Esophagus squamous epithelium (tissue), 5 donors: ENCODE measurements around the gene AGT. TPM values are rescaled to one million over a fixed set of nuclear protein-coding genes. Genes with fewer than 3 reads are reported as not detected.

ENCODE experiments used
- DNase-seq: peaks from one replicate; lab custom pipeline; 2025; lab: John Stamatoyannopoulos, UW
- H3K27ac ChIP-seq, 4 donors: fragments of 200-600 bp; sonication (generic); one replicate each; pipeline ENCODE4 v1.5.1; 2016 to 2019; ENCODE audit warnings: mild to moderate bottlenecking in 1 of 4
- H3K27me3 ChIP-seq, 4 donors: fragments of 200-600 bp; sonication (generic); 1 replicate in 3 of 4; 2 replicates in 1 of 4; pipeline versions ENCODE4 v1.5.1 to v1.6.0; 2017 to 2021; ENCODE audit warnings: antibody characterized with exemption in 1 of 4
- H3K36me3 ChIP-seq, 3 donors: fragments of 200-600 bp; sonication (generic); one replicate each; pipeline ENCODE4 v1.5.1; 2016 to 2019
- H3K4me1 ChIP-seq, 3 donors: fragments of 200-600 bp; sonication (generic); one replicate each; pipeline ENCODE4 v1.5.1; 2017 to 2019
- H3K4me3 ChIP-seq, 4 donors: fragments of 200-600 bp; sonication (generic); 1 replicate in 3 of 4; 2 replicates in 1 of 4; pipeline ENCODE4 v1.5.1; 2016 to 2019; ENCODE audit warnings: mild to moderate bottlenecking in 2 of 4, moderate library complexity in 1 of 4
- H3K9me3 ChIP-seq, 3 donors: fragments of 200-600 bp; sonication (generic); one replicate each; pipeline ENCODE4 v1.5.1; 2016 to 2019
- CTCF ChIP-seq, 6 experiments: fragments of 450-650 bp in 4 of 6; fragments of 200-600 bp in 2 of 6; sonication (generic) in 2 of 6; IDR thresholded peaks; one replicate each; pipeline ENCODE4 v1.5.1; 2016 to 2019; ENCODE audit warnings: antibody characterized with exemption in 6 of 6, mild to moderate bottlenecking in 4 of 6, moderate library complexity in 4 of 6
- POLR2A ChIP-seq, 4 donors: fragments of 450-650 bp; IDR thresholded peaks; one replicate each; pipeline ENCODE4 v1.6.1; 2017; ENCODE audit warnings: antibody characterized with exemption in 4 of 4, mild to moderate bottlenecking in 4 of 4, moderate library complexity in 3 of 4
- WGBS, 2 donors: methylation state at CpG; one replicate each; pipeline ENCODE4 v1.1.5; 2018; 5-methylcytosine and 5-hydroxymethylcytosine counted together
- intact Hi-C: fragments of 100-400 bp; cut with DNase I; formaldehyde crosslinking; loops from one replicate; pipeline ENCODE4 v1.15.0; 2022
- total RNA-seq, 4 donors: library from RNA; depleted of rRNA; stranded (reverse); fragments of >200 nt; gene quantifications; one replicate each; pipeline ENCODE4 v1.1.0, GENCODE V29; 2016
- donor health status: DM: yes; HTN: yes; CAD: no.

Gene AGT
- total RNA-seq, 4 donors from 2014 or later, result 0.21 to 0.95 (median 0.40) TPM; not detected in 1

DNA sequence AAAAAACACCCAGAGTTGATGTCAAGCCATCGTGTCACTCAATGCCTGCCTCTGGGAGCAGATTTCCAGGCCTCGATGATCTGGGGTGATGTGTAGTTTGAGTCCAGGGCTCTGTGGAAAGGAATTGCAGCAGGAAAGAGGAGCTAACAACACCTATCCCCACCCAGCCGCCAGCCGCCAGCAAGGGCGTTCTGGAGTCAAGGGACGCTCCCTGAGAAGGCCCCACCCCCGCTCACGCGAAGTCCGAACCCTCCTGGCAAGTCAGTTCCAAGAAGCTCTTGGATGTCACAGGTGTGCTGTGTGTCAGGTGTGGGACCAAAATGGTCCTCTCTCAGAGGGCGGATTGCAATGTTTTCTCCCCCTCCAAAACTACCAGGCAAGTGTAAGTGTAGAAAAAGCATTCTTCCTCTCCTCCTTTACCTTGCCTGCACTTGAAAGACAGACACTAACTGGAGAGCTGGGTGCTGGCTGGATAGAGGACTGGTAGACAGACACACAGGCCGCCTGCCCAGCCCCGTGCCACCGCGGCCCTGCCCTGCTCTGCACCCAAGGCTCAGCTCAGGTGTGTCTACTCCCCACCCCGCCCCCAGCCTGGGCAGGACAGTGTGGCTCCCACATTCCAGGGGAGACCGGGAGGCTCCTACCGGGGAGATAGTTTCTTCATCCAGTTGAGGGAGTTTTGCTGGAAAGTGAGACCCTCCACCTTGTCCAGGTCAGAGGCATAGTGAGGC, 8.5 kb downstream of the AGT start:
- no peak overlapping the region for H3K27ac ChIP-seq
- H3K27me3 ChIP-seq, result peaks cover 0 to 7% (median 0%) of the 10 kb centered on the region in 4 donors
- intact Hi-C loops, result no loop called here
- WGBS, 2 donors, result 82 to 95% methylated on average over 3 to 6 of the region's 18 CpGs
- no peak overlapping the region for H3K4me3 ChIP-seq
- H3K9me3 ChIP-seq, result no peaks in the 10 kb centered on the region
- no peaks in the 10 kb centered on the region for H3K36me3 ChIP-seq
- no peak for DNase-seq
- no peaks in the 10 kb centered on the region for H3K4me1 ChIP-seq
- TF ChIP-seq POLR2A (IDR thresholded peaks at IDR 0.05) (no peak), CTCF (IDR thresholded peaks at IDR 0.05) (no peak)

DNA sequence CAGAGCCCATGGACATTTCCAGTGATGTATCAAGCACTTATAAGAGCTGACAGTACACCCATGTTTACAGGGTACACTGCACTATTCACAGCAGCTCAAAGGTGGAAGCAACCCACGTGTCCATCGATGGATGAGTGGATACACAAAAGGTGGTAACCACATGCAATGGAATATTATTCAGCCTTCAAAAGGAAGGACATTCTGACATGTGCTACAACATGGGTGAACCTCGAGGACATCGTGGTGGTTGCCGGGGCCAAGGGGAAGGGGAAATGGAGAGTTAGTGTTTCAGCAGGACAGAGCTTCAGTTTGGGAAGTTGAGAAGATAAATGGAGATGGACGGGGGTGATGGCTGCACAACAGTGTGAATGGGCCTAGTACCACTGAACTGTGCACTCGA, 9.1 kb downstream of the AGT start:
- Histone ChIP-seq H3K4me3 (no peak overlapping the region), H3K27me3 (peaks cover 0 to 7% (median 0%) of the 10 kb centered on the region in 4 donors), H3K36me3 (no peaks in the 10 kb centered on the region), H3K9me3 (no peaks in the 10 kb centered on the region), H3K4me1 (no peaks in the 10 kb centered on the region), H3K27ac (no peak overlapping the region)
- 80 to 92% methylated on average over 7 of the region's 7 CpGs for WGBS, 2 donors
- intact Hi-C loops, result no loop called here
- TF ChIP-seq CTCF (IDR thresholded peaks at IDR 0.05), result no peak
- DNase-seq, result no peak

DNA sequence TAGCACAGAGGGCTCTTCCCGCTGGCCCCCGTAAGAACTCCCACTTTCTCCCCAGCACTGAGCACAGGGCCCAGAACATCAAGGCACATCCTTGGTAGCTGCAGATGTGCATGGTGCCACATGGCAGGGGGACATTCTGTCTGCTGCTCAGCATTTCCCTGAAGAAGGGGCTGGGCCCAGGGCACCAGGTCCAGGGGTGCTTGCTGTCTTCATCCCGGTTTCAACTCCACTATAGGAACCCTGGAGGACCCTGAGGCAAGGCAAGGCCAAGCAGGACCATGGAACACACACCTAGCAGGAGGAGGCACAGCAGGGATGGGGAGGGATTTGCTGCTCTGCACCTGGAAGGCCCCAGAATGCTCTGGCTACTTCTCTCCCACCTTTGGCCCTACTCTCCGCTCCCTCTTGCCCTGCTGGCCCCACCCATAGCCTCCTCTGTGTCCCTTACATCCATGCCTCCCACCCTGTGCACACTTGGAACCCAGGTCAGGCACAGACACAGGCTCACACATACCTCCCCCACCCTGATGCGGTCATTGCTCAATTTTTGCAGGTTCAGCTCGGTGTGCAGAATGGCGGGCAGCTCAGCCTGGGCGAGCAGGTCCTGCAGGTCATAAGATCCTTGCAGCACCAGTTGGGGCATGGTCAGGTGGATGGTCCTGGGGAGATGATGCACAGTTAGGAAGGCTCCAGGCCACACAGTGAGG, 10.1 kb downstream of the AGT start:
- WGBS, 2 donors, result 74 to 100% methylated on average over 6 to 8 of the region's 8 CpGs
- no peaks in the 10 kb centered on the region for H3K36me3 ChIP-seq
- no peaks in the 10 kb centered on the region for H3K4me1 ChIP-seq
- TF ChIP-seq POLR2A (IDR thresholded peaks at IDR 0.05), result no peak
- no peak for TF ChIP-seq CTCF (IDR thresholded peaks at IDR 0.05)
- peaks cover 0 to 7% (median 0%) of the 10 kb centered on the region in 4 donors for H3K27me3 ChIP-seq
- H3K27ac ChIP-seq, result no peak overlapping the region
- no peak overlapping the region for H3K4me3 ChIP-seq
- DNase-seq, result no peak
- H3K9me3 ChIP-seq, result no peaks in the 10 kb centered on the region
- intact Hi-C loops, result no loop called here

DNA sequence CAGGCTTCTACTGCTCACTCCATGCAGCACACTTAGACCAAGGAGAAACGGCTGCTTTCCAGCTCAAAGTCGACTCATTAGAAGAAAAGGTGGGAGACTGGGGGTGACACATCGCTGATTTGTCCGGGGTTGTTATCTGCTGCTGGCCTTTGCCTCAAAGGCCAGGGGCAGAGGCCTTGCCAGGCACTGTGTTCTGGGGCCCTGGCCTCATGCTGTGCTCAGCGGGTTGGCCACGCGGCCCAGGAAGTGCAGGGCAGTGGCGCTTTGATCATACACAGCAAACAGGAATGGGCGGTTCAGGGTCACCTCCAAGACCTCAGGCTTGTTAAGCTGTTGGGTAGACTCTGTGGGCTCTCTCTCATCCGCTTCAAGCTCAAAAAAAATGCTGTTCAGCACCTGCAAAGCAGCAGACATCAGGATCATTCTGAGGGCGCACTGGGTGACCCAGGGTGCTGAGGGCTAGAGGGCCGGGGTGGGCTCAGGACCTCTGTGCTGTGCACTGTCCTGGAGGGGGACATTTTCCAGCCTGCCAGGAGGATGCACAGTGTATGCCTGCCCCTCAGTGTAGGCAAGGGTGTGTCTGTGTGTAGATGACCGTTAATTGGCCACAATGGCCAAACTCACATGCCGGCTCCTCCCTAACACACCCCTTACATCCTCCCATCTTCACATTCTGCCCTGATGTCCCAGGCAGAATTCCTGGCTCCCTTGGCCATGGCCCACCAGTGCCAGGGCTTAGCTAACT, 10.8 kb downstream of the AGT start:
- TF ChIP-seq POLR2A (IDR thresholded peaks at IDR 0.05) (no peak), CTCF (IDR thresholded peaks at IDR 0.05) (no peak)
- DNase-seq, result no peak

More for the DNA sequence above, 10.8 kb downstream of the AGT start:
- intact Hi-C loops, result no loop called here
- Histone ChIP-seq H3K27me3 (peaks cover 0 to 7% (median 0%) of the 10 kb centered on the region in 4 donors), H3K36me3 (no peaks in the 10 kb centered on the region), H3K4me1 (no peaks in the 10 kb centered on the region), H3K27ac (no peak overlapping the region), H3K9me3 (no peaks in the 10 kb centered on the region), H3K4me3 (no peak overlapping the region)
- WGBS, 2 donors, result 62 to 100% methylated on average over 2 to 9 of the region's 14 CpGs
